ENCODE data around the gene HIVEP2. TPM values are rescaled to one million over a fixed set of nuclear protein-coding genes. Genes with fewer than 3 reads are reported as not detected.

HIVEP2 gene
- polyA plus RNA-seq, 3 donors = 0.16 to 1.4 (median 0.64) TPM

- no peak overlapping the region for H3K9ac ChIP-seq (ENCODE audit: insufficient read depth, low read length, poor library complexity, severe bottlenecking)
- no peaks in the 10 kb centered on the region for H3K36me3 ChIP-seq (replicated peaks in 1 of 2; ENCODE audit: control insufficient read depth in 1 of 2, insufficient read depth in 2 of 2, low read length in 2 of 2)
- Mint-ChIP-seq H3K4me1 (no peaks in the 10 kb centered on the region), H3K27ac (no peak overlapping the region), H3K9me3 (peaks cover 0 to 2% (median 0%) of the 10 kb centered on the region in 7 donors), H3K4me3 (no peak overlapping the region), H3K27me3 (ENCODE audit: low read depth in 3 of 3) (no peaks in the 10 kb centered on the region), H3K36me3 (no peaks in the 10 kb centered on the region)
- no peak overlapping the region for H2AFZ ChIP-seq (ENCODE audit: insufficient read depth, low read depth, low read length, poor library complexity, severe bottlenecking)
- H4K20me1 ChIP-seq (ENCODE audit: insufficient read depth, low read length) = no peaks in the 10 kb centered on the region
- no peak overlapping the region for H3K27ac ChIP-seq (ENCODE audit: low read depth in 1 of 2, low read length in 2 of 2)
- intact Hi-C loops (cut with micrococcal nuclease) = no loop called here
- no peaks in the 10 kb centered on the region for H3K4me1 ChIP-seq (ENCODE audit: control insufficient read depth in 1 of 2, insufficient read depth in 2 of 2, low read length in 2 of 2)
- H3K79me2 ChIP-seq (ENCODE audit: insufficient read depth, low read length) = no peaks in the 10 kb centered on the region
- H3K4me2 ChIP-seq (replicated peaks; ENCODE audit: extremely low read depth, low read length, poor library complexity, severe bottlenecking) = no peak overlapping the region
- 93% methylated on average over 1 of the region's 5 CpGs for WGBS (ENCODE audit: insufficient coverage)
- no peak for DNase-seq
- no peaks in the 10 kb centered on the region for H3K9me3 ChIP-seq (replicated peaks in 1 of 2; ENCODE audit: control insufficient read depth in 1 of 2, insufficient read depth in 1 of 2, low read length in 2 of 2)
- no peak for TF ChIP-seq CTCF (IDR thresholded peaks at IDR 0.05)
- H3K4me3 ChIP-seq (replicated peaks in 1 of 3; ENCODE audit: low read depth in 2 of 3, low read length in 3 of 3) = no peak overlapping the region
- no peaks in the 10 kb centered on the region for H3K27me3 ChIP-seq (ENCODE audit: control insufficient read depth in 2 of 2, insufficient read depth in 2 of 2, low read length in 2 of 2)
Observed at GRCh38 chr6:142808405-142809061, 136.4 kb downstream of the HIVEP2 start.

GRCh38 chr6:142805042-142805441, 139.9 kb downstream of the HIVEP2 start:
- H2AFZ ChIP-seq (ENCODE audit: insufficient read depth, low read depth, low read length, poor library complexity, severe bottlenecking) = no peak overlapping the region
- H3K4me3 Mint-ChIP-seq = no peak overlapping the region
- WGBS (ENCODE audit: insufficient coverage) = no CpG with 5 or more reads among the region's 1 CpG
- H3K4me1 ChIP-seq (ENCODE audit: control insufficient read depth in 1 of 2, insufficient read depth in 2 of 2, low read length in 2 of 2) = no peaks in the 10 kb centered on the region
- DNase-seq = no peak
- H3K27ac ChIP-seq (ENCODE audit: low read depth in 1 of 2, low read length in 2 of 2) = no peak overlapping the region
- H3K9ac ChIP-seq (ENCODE audit: insufficient read depth, low read length, poor library complexity, severe bottlenecking) = no peak overlapping the region
- intact Hi-C loops (cut with micrococcal nuclease) = no loop called here
- no peak overlapping the region for H3K4me2 ChIP-seq (replicated peaks; ENCODE audit: extremely low read depth, low read length, poor library complexity, severe bottlenecking)
- no peaks in the 10 kb centered on the region for H3K9me3 ChIP-seq (replicated peaks in 1 of 2; ENCODE audit: control insufficient read depth in 1 of 2, insufficient read depth in 1 of 2, low read length in 2 of 2)
- no peaks in the 10 kb centered on the region for H3K36me3 ChIP-seq (replicated peaks in 1 of 2; ENCODE audit: control insufficient read depth in 1 of 2, insufficient read depth in 2 of 2, low read length in 2 of 2)
- H3K4me1 Mint-ChIP-seq = no peaks in the 10 kb centered on the region
- H3K9me3 Mint-ChIP-seq = peaks cover 0 to 2% (median 0%) of the 10 kb centered on the region in 7 donors
- H3K27ac Mint-ChIP-seq = no peak overlapping the region
- H3K27me3 Mint-ChIP-seq (ENCODE audit: low read depth in 3 of 3) = peaks cover 0 to 2% (median 2%) of the 10 kb centered on the region in 3 donors
- no peaks in the 10 kb centered on the region for H3K36me3 Mint-ChIP-seq
- no peak overlapping the region for H3K4me3 ChIP-seq (replicated peaks in 1 of 3; ENCODE audit: low read depth in 2 of 3, low read length in 3 of 3)
- H3K27me3 ChIP-seq (ENCODE audit: control insufficient read depth in 2 of 2, insufficient read depth in 2 of 2, low read length in 2 of 2) = no peaks in the 10 kb centered on the region
- no peaks in the 10 kb centered on the region for H4K20me1 ChIP-seq (ENCODE audit: insufficient read depth, low read length)
- no peak for TF ChIP-seq CTCF (IDR thresholded peaks at IDR 0.05)
- H3K79me2 ChIP-seq (ENCODE audit: insufficient read depth, low read length) = no peaks in the 10 kb centered on the region
